IPS-18c (cell line): ENCODE results near the gene SLC1A1.

ENCODE experiments used
- H3K4me3 ChIP-seq: 2 replicates; pipeline ENCODE4 v1.7.0; 2013; ENCODE audit warnings: low read depth, mild to moderate bottlenecking, low read length, moderate library complexity; ENCODE audit not compliant: insufficient read depth
- H3K9me3 ChIP-seq: one replicate; pipeline ENCODE4 v1.6.1; 2013; ENCODE audit warnings: mild to moderate bottlenecking, low read length, moderate library complexity; ENCODE audit not compliant: control insufficient read depth, insufficient read depth

Gene SLC1A1

GRCh38 chr9:4489919-4490704, at the start of gene SLC1A1:
Gene SLC1A1 (plus strand): TSS chr9:4490468. CDS start chr9:4490680, 212 bp downstream.
- peak within 1 kb of the TSS; percentile 72 for H3K4me3 ChIP-seq
- no peaks in the 10 kb centered on the region for H3K9me3 ChIP-seq

GRCh38 chr9:4442806-4443205, 47.5 kb upstream of the SLC1A1 start:
- Histone ChIP-seq H3K4me3 (no peak overlapping the region), H3K9me3 (peaks cover 4% of the 10 kb centered on the region)

- Histone ChIP-seq H3K9me3 (peaks cover 4% of the 10 kb centered on the region), H3K4me3 (no peak overlapping the region)
Observed at GRCh38 chr9:4443439-4443838, 46.8 kb upstream of the SLC1A1 start.

GRCh38 chr9:4461437-4461836, 28.8 kb upstream of the SLC1A1 start:
- Histone ChIP-seq H3K9me3 (no peaks in the 10 kb centered on the region), H3K4me3 (no peak overlapping the region)

GRCh38 chr9:4463824-4464223, 26.4 kb upstream of the SLC1A1 start:
- no peak overlapping the region for H3K4me3 ChIP-seq

GRCh38 chr9:4464911-4465513, 25.3 kb upstream of the SLC1A1 start:
- H3K4me3 ChIP-seq: no peak overlapping the region
- no peaks in the 10 kb centered on the region for H3K9me3 ChIP-seq

More at GRCh38 chr9:4463824-4464223, 26.4 kb upstream of the SLC1A1 start:
- H3K9me3 ChIP-seq: no peaks in the 10 kb centered on the region

GRCh38 chr9:4465910-4466309, 24.4 kb upstream of the SLC1A1 start:
- H3K4me3 ChIP-seq: no peak overlapping the region

GRCh38 chr9:4475301-4475700, 15.0 kb upstream of the SLC1A1 start:
- H3K9me3 ChIP-seq: no peaks in the 10 kb centered on the region
- no peak overlapping the region for H3K4me3 ChIP-seq

More at GRCh38 chr9:4465910-4466309, 24.4 kb upstream of the SLC1A1 start:
- no peaks in the 10 kb centered on the region for H3K9me3 ChIP-seq

GRCh38 chr9:4486176-4486575, 4.1 kb upstream of the SLC1A1 start:
- Histone ChIP-seq H3K9me3 (no peaks in the 10 kb centered on the region), H3K4me3 (no peak overlapping the region)

GRCh38 chr9:4489562-4489918, 728 bp upstream of the SLC1A1 start:
- H3K9me3 ChIP-seq: no peaks in the 10 kb centered on the region
- H3K4me3 ChIP-seq: peak overlapping the region; percentile 72

GRCh38 chr9:4490705-4491625, 697 bp downstream of the SLC1A1 start:
- Histone ChIP-seq H3K4me3 (peak overlapping the region; percentile 72), H3K9me3 (no peaks in the 10 kb centered on the region)

- Histone ChIP-seq H3K9me3 (no peaks in the 10 kb centered on the region), H3K4me3 (peak overlapping the region; percentile 72)
Observed at GRCh38 chr9:4491626-4491975, 1.3 kb downstream of the SLC1A1 start.

- no peak overlapping the region for H3K4me3 ChIP-seq
- H3K9me3 ChIP-seq: no peaks in the 10 kb centered on the region
Observed at GRCh38 chr9:4494332-4494731, 4.1 kb downstream of the SLC1A1 start.

GRCh38 chr9:4494806-4495205, 4.5 kb downstream of the SLC1A1 start:
- Histone ChIP-seq H3K9me3 (no peaks in the 10 kb centered on the region), H3K4me3 (no peak overlapping the region)

GRCh38 chr9:4495537-4495936, 5.3 kb downstream of the SLC1A1 start:
- Histone ChIP-seq H3K9me3 (no peaks in the 10 kb centered on the region), H3K4me3 (no peak overlapping the region)

GRCh38 chr9:4496497-4496896, 6.2 kb downstream of the SLC1A1 start:
- H3K4me3 ChIP-seq: no peak overlapping the region
- H3K9me3 ChIP-seq: no peaks in the 10 kb centered on the region

- Histone ChIP-seq H3K4me3 (no peak overlapping the region), H3K9me3 (no peaks in the 10 kb centered on the region)
Observed at GRCh38 chr9:4497395-4497794, 7.1 kb downstream of the SLC1A1 start.

GRCh38 chr9:4497855-4498254, 7.6 kb downstream of the SLC1A1 start:
- no peak overlapping the region for H3K4me3 ChIP-seq

More at GRCh38 chr9:4497855-4498254, 7.6 kb downstream of the SLC1A1 start:
- no peaks in the 10 kb centered on the region for H3K9me3 ChIP-seq
